UCSD-AML1 (cell line): ENCODE results near the gene KCTD12.

Experiments used
- DNase-seq: peaks from one replicate; lab custom pipeline; 2025; ENCODE audit not compliant: unreplicated experiment; lab: John Stamatoyannopoulos, UW

KCTD12 gene

GRCh38 chr13:76888421-76888820 is 2.2 kb upstream of the KCTD12 start:
- DNase-seq = no peak

DNA sequence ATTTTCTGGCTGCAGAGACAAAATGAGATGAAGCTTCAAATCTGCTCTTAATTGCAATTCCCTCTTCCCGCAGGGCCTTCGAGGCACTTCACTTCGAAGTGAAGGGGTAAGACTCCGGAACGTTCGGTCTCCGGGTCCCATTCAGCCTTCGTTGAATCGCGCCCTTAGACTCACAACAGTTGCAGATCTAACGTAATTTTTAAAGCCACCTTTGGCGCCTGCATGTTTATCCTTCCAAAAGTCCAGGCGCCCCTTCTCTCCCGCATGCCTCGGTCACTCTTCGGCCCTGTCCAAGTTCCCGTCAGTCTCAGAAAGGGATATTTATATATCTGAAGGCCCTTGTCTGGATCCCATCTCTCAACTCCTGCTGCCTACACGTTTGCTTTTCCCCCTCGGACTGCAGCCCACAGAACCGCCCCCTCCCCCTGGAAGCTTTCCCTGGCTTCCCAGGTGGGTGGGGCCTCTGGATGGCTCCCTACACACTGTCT is 915 bp upstream of the KCTD12 start:
- no peak for DNase-seq

DNA sequence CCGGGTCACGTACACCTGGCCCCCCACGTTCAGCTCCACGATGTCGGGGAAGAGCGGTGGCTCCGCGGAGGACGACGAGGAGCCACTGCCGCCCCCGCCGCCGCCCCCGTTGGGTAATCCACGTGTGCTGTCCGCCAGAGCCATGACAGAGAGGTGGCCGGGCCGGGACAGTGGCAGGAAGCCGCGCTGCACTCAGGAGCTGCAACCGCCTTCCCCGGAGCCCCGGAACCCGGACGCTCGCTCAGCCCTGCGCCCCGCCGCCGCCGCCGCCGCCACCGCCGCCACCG is 257 bp downstream of the KCTD12 start:
- no peak for DNase-seq

DNA sequence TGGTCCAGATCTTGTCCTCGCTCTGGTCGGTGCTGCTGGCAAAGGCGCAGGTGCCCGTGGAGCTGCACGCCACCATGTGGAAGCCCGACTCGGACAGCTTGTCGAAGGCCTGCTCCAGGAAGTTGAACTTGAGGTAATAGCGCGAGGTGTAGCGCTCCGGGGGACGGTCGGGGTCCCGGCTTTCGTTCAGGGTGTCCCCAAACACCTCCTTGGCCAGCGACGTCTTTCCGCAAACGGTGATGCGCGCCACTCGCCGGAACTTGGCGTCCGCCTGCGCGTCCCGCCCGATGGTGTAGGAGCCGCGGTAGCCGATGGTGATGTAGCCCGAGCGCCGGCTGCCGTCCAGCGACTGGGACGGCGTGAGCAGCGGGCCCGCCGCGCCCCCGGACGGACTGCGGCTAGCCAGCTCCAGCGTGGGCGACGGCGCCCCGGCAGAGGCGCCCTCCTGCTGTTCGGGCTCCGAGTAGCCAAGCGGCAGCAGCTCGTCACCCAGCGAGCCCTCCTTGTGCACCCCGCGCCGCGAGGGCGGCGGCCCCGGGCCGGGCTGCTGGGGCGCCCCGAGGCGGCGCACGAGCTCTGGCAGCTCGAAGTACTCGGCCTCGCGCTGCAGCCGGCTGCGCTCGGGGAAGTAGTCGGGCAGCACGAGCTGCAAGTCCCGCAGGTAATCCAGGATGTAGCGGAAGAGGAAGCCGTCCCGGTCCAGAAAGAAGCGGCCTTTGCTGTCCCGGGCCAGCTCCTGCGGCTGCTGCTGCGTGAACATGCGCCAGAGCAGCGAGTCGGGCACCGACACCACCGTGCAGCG is 801 bp downstream of the KCTD12 start:
- DNase-seq = peak; percentile 75

- DNase-seq = no peak
Measured at GRCh38 chr13:76884907-76885202, 1.4 kb downstream of the KCTD12 start.

GRCh38 chr13:76884186-76884906 is 1.9 kb downstream of the KCTD12 start:
- DNase-seq = no peak

GRCh38 chr13:76883236-76883635 is 3.0 kb downstream of the KCTD12 start:
- DNase-seq = no peak

- DNase-seq = no peak
Measured at GRCh38 chr13:76882431-76882830, 3.8 kb downstream of the KCTD12 start.

DNA sequence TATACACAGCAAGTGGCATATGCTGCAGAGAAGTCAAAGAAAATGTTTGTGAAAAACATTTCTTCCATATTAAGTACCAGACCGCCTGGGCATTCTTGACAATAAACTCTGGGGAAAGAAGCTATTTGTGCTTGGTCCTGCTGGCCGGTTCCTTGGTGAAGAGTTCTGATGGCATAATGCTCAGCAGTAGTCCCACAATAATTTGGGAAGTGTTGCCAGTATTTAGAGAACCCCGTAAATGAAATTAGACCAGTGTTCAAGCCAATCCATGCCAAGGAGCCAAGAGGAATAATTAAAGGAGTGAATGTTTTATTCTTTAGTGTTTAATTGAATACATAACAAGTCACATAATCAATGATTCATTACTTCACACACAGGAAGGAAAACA is 6.3 kb downstream of the KCTD12 start:
- no peak for DNase-seq

DNA sequence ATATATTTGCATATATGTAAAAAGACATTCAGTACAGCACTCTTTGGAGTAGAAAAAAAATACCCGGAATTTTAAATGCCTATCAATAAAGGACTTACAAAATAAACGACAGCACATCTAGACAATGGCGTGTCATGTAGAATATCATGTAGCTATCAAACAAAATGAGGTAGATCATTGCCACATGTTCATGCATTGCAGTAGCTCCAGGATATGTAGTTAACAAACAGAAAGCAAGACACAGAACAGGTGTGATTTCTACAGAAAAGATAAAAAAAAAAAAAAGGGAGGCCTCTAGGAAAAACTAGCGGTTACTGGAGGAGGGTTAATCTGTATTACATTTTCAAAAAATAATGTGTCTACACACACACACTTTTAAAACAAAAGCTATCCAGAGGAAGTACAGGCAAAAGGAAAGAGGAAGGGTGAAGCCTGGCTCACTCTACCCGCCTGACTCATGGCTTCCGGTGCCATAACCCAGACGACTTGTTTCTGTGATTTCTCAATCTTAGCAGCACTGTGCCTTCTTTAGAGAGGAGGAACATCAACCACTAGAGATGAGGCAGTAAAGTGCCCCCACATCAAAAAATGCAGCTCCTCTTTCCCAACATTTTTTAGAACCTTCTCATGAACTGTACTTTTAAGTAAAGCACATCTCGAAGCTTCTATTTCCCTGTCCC is 6.9 kb downstream of the KCTD12 start:
- DNase-seq = peak; percentile 56

DNA sequence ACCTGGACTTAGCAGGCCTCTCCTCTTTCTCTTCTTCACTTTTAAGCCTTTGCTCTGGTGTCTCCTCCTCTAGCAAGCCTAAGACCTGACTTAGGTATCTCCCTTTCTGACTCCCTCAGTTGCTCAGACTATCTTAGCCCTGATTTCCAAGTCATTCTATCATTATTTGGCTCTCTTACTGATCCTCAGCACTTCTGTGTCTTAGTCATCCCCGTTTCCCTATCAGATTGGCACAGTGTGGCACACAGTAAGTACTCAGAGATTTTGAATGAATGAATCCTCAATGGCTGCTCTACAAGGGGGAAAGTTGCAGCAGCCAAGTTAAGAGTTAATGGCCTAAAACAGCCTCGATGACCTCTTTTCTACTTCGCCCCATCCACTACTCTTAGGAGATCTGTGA is 8.2 kb downstream of the KCTD12 start:
- DNase-seq = no peak

- no peak for DNase-seq
Measured at GRCh38 chr13:76875271-76875815, 10.9 kb downstream of the KCTD12 start.

- DNase-seq = no peak
Measured at GRCh38 chr13:76874479-76874878, 11.7 kb downstream of the KCTD12 start.

DNA sequence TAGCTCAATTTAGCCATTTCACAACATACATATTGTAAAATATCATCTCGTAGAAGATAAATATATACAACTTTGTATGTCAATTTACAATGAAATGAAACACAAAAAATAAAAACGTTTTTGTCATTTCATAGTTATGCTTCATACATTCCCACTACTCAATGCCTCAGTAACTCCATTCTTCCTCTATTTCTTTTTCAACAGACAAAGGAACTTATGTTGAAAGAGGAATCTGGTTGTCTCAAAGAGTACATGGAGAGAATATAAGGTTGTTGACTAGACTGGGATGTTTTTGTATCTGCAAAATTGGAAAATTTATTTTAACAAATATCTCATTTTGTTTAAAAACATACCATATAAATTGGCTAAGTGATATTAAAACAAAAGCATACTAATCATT is 12.8 kb downstream of the KCTD12 start:
- no peak for DNase-seq

- DNase-seq = no peak
Measured at GRCh38 chr13:76872675-76873074, 13.5 kb downstream of the KCTD12 start.

- no peak for DNase-seq
Measured at GRCh38 chr13:76871432-76871831, 14.8 kb downstream of the KCTD12 start.

- no peak for DNase-seq
Measured at GRCh38 chr13:76868371-76868770, 17.8 kb downstream of the KCTD12 start.

DNA sequence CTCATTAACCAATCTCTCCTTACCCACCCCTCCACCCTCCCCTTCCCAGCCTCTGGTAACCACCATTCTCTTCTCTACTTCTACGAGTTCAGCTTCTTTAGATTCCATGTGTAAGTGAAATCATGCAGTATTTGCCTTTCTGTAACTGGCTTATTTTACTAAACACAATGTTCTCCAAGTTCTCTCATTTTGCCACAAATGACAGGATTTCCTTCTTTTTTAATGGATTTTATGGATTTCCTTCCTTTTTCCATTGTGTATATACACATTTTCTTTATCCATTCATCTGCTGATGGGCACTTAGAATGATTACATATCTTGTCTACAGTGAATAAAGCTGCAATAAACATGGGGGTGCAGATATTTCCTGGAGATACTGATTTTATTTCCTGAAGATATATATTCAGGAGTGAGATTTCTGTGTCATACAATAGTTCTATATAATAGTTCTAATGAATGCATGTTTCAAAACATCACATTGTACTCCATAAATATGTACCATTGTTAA is 20.2 kb downstream of the KCTD12 start:
- no peak for DNase-seq

DNA sequence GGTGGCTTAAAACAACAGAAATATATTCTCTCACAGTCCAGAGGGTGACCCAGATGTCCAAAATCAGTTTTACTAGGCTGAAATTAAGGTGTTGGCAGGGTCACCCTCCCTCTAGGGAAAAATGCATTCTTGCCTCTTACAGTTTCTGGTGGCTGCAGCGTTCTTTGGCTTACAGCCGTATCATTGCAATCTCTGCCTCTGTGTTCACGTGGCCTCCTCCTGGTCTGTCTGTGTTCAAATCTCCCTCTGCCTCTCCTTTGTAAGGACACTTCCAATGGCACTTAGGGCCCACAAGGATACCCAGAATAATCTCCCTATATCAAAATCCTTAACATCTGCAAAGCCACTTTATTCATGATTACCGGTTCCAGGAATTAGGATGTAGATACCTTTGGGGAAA is 21.1 kb downstream of the KCTD12 start:
- DNase-seq = no peak

GRCh38 chr13:76864259-76864658 is 21.9 kb downstream of the KCTD12 start:
- DNase-seq = no peak

GRCh38 chr13:76863022-76863421 is 23.2 kb downstream of the KCTD12 start:
- no peak for DNase-seq

GRCh38 chr13:76861859-76862258 is 24.3 kb downstream of the KCTD12 start:
- no peak for DNase-seq
